ENCODE data around the gene ITPR2.

GRCh38 chr12:26535826-26536225 is 297.2 kb downstream of the ITPR2 start:
- no peak for TF ChIP-seq TAF1 (IDR thresholded peaks at IDR 0.05; ENCODE audit: low read depth, low read length)
- TF ChIP-seq SPI1 (IDR thresholded peaks at IDR 0.05; ENCODE audit: low read depth, low read length), result no peak

Data from GM12891 (cell line).